Endothelial cell of umbilical vein (primary cell): ENCODE measurements around the gene SON. TPM values are rescaled to one million over a fixed set of nuclear protein-coding genes. Genes with fewer than 3 reads are reported as not detected.

Source experiments
- BruUV-seq: library from RNA; stranded (reverse); fragments of 400-500 nt; replicated peaks from 2 replicates; lab custom pipeline; 2021; lab: Mats Ljungman, UMichigan
- CTCF ChIA-PET: fragments of 300-600, 350-600 bp; sonication (Branson Sonifier 250); formaldehyde crosslinking; loops from one replicate; lab custom pipeline; 2021; ENCODE audit warnings: antibody characterized with exemption, inconsistent platforms; lab: Charles Lee
- POLR2A ChIA-PET: fragments of 300-600, 350-600 bp; sonication (Branson Sonifier 250); formaldehyde crosslinking; loops from one replicate; lab custom pipeline; 2021; ENCODE audit warnings: antibody characterized with exemption, inconsistent platforms; lab: Charles Lee
- DNase-seq: peaks from one replicate; pipeline ENCODE4 v3.0.0-alpha.2; 2011; ENCODE audit warnings: low read depth, low spot score
- FAIRE-seq: peaks from 2 replicates; lab custom pipeline; 2011; peaks lifted over from hg19 to GRCh38; lab: Jason Lieb, UNC
- H2AFZ ChIP-seq: 2 replicates; pipeline ENCODE4 v1.6.0; 2012; ENCODE audit warnings: low read depth, low read length, control low read depth, inconsistent platforms
- H3K27ac ChIP-seq: 2 replicates; pipeline ENCODE4 v1.5.1; 2011; ENCODE audit warnings: low read depth, mild to moderate bottlenecking, control low read depth, low read length, moderate library complexity; ENCODE audit not compliant: insufficient read depth
- H3K27me3 ChIP-seq, 2 experiments: 2 replicates each; pipeline versions ENCODE4 v1.6.0 to v1.6.1; 2011; ENCODE audit warnings: low read length in 2 of 2, mixed read lengths in 1 of 2; ENCODE audit not compliant: control insufficient read depth in 2 of 2, insufficient read depth in 2 of 2
- H3K36me3 ChIP-seq, 2 experiments: 2 replicates in 1 of 2; 3 replicates in 1 of 2; pipeline ENCODE4 v1.5.1; 2011; ENCODE audit warnings: low read length in 2 of 2, mild to moderate bottlenecking in 1 of 2, moderate library complexity in 1 of 2; ENCODE audit not compliant: control insufficient read depth in 2 of 2, insufficient read depth in 2 of 2; ENCODE audit errors: extremely low read depth in 1 of 2
- H3K4me1 ChIP-seq: 3 replicates; pipeline ENCODE4 v1.5.1; 2011; ENCODE audit warnings: mild to moderate bottlenecking, low read length; ENCODE audit not compliant: control insufficient read depth, insufficient read depth; ENCODE audit errors: extremely low read depth
- H3K4me2 ChIP-seq: 2 replicates; pipeline ENCODE4 v1.6.1; 2011; ENCODE audit warnings: low read length, control low read depth, mixed read lengths; ENCODE audit not compliant: insufficient read depth
- H3K4me3 ChIP-seq, 3 experiments: fragments of 200-600 bp in 1 of 3; sonication (generic), shearing (Covaris generic) in 1 of 3; replicated peaks in 1 of 3; 2 replicates each; pipeline ENCODE4 v1.5.1; 2011 to 2016; ENCODE audit warnings: control low read depth in 3 of 3, low read length in 3 of 3, mild to moderate bottlenecking in 2 of 3, inconsistent platforms in 1 of 3, low read depth in 1 of 3, moderate library complexity in 1 of 3; ENCODE audit not compliant: insufficient read depth in 1 of 3
- H3K79me2 ChIP-seq: 2 replicates; pipeline ENCODE4 v1.6.0; 2012; ENCODE audit warnings: low read length, inconsistent platforms; ENCODE audit not compliant: control insufficient read depth, insufficient read depth
- H3K9ac ChIP-seq: replicated peaks from 2 replicates; pipeline ENCODE3; 2011; ENCODE audit warnings: low read length, control low read depth; ENCODE audit not compliant: insufficient read depth; ENCODE audit errors: extremely low read depth
- H3K9me1 ChIP-seq: replicated peaks from 3 replicates; pipeline ENCODE4 v1.6.0; 2011; ENCODE audit warnings: mild to moderate bottlenecking, low read length; ENCODE audit not compliant: control insufficient read depth, insufficient read depth; ENCODE audit errors: extremely low read depth
- H3K9me3 ChIP-seq: replicated peaks from 2 replicates; pipeline ENCODE4 v1.5.1; 2012; ENCODE audit warnings: low read length, inconsistent platforms; ENCODE audit not compliant: control insufficient read depth, insufficient read depth
- H4K20me1 ChIP-seq: replicated peaks from 2 replicates; pipeline ENCODE3; 2011; ENCODE audit warnings: mild to moderate bottlenecking, low read length; ENCODE audit not compliant: control insufficient read depth, insufficient read depth; ENCODE audit errors: extremely low read depth
- EZH2 ChIP-seq: IDR thresholded peaks from 2 replicates; pipeline ENCODE4 v1.6.1; 2012; ENCODE audit warnings: borderline replicate concordance, low read depth, mild to moderate bottlenecking, moderate library complexity, low read length, inconsistent platforms; ENCODE audit not compliant: severe bottlenecking
- FOS ChIP-seq: IDR thresholded peaks from 2 replicates; pipeline ENCODE4 v1.6.1; 2011; ENCODE audit warnings: mild to moderate bottlenecking, low read length, moderate library complexity, borderline replicate concordance; ENCODE audit not compliant: insufficient read depth
- GATA2 ChIP-seq: IDR thresholded peaks from 2 replicates; pipeline ENCODE4 v1.7.0; 2011; ENCODE audit warnings: low read depth, mild to moderate bottlenecking, moderate library complexity, mixed read lengths, low read length; ENCODE audit not compliant: insufficient read length, insufficient read depth
- JUN ChIP-seq: IDR thresholded peaks from 2 replicates; pipeline ENCODE4 v1.6.1; 2011; ENCODE audit warnings: borderline replicate concordance, low read depth; ENCODE audit not compliant: insufficient read length, insufficient read depth
- MYC ChIP-seq: IDR thresholded peaks from one replicate; pipeline ENCODE4 v1.6.1; 2011; ENCODE audit warnings: mild to moderate bottlenecking, low read depth, low read length
- POLR2A ChIP-seq: IDR thresholded peaks from 2 replicates; pipeline ENCODE4 v1.6.1; 2012; ENCODE audit warnings: low read depth, mild to moderate bottlenecking, control low read depth, low read length
- POLR2AphosphoS5 ChIP-seq: IDR thresholded peaks from 2 replicates; pipeline ENCODE4 v1.6.1; 2012; ENCODE audit warnings: low read depth, mild to moderate bottlenecking, control low read depth, low read length, moderate library complexity; ENCODE audit not compliant: insufficient read depth
- dilution Hi-C: fragments of 300-500 bp; cut with MboI; formaldehyde crosslinking; loops from one replicate; pipeline ENCODE4 v1.15.0; 2019; ENCODE audit warnings: low sequenced_read_pairs; ENCODE audit not compliant: extremely low pct_ligation_motif_present
- intact Hi-C: fragments of 100-400 bp; cut with micrococcal nuclease; formaldehyde crosslinking; loops from one replicate; pipeline ENCODE4 v1.10.0; 2022
- polyA plus RNA-seq, 4 experiments: library from polyadenylated mRNA; depleted of rRNA in 3 of 4; stranded (reverse) in 3 of 4; unstranded in 1 of 4; fragments of >200 nt; gene quantifications; 2 replicates each; pipeline versions ENCODE4 v1.2.1 to v1.2.3, GENCODE V29; 2011 to 2012; ENCODE audit warnings: missing spikeins in 1 of 4
- total RNA-seq: library from RNA; stranded (reverse); gene quantifications from 2 replicates; pipeline ENCODE4 v1.2.3, GENCODE V29; 2021
- TF ChIP-seq, protein P1 (sequence below): IDR thresholded peaks from 2 replicates; pipeline ENCODE4 v1.6.1; 2011; ENCODE audit not compliant: insufficient read depth, insufficient read length
- TF ChIP-seq, protein P2 (sequence below), 2 donors: IDR thresholded peaks; 1 replicate in 1 of 2; 2 replicates in 1 of 2; pipeline ENCODE4 v1.5.1; 2011; ENCODE audit warnings: low read length in 2 of 2, mild to moderate bottlenecking in 2 of 2, moderate library complexity in 2 of 2, control low read depth in 1 of 2, inconsistent platforms in 1 of 2, low read depth in 1 of 2; ENCODE audit not compliant: insufficient read depth in 1 of 2; ENCODE audit errors: extremely low read depth in 1 of 2

The SON gene
- total and polyA plus RNA-seq, 2 donors (not counting 3 experiments of a cell fraction or from before 2014, with no cell fraction given), result 107 to 304 TPM

DNA sequence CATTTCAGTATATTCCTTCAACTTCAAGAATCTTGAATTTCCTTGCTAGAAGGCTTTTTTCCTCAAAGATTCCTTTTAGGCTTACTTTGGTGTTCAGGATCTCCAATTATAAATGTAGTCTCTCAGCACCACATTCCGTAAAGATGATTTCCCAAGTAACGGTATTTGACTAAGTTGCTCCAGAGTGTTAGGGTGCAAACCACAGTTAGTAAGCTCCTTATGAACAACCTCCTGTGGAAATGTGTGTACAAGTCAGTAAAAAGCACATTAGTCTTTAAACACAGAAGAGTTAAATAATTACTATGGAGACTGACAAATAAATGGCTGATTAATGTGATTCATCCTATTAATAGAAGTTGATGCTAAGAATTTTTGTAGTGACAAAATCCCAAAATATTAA, 35.4 kb downstream of the SON start:
- FAIRE-seq, result no peak
- DNase-seq, result no peak
- no peaks in the 10 kb centered on the region for H3K9me1 ChIP-seq
- H3K27me3 ChIP-seq, result no peaks in the 10 kb centered on the region
- H3K36me3 ChIP-seq, result peaks cover 5 to 28% of the 10 kb centered on the region in 2 experiments
- no TSS peak for BruUV-seq
- H2AFZ ChIP-seq, result no peak overlapping the region
- intact Hi-C loops (no loop called here), dilution Hi-C loops (no loop called here)
- H3K9me3 ChIP-seq, result no peaks in the 10 kb centered on the region
- CTCF ChIA-PET, result interaction anchor here (1.8 kb wide), 1 partner anchor 28 kb away, joined by 9 read pairs; no protein-coding TSS in a partner anchor
- H3K4me3 ChIP-seq, result no peak overlapping the region
- H3K27ac ChIP-seq, result no peak overlapping the region
- peaks cover 2% of the 10 kb centered on the region for H3K79me2 ChIP-seq
- H4K20me1 ChIP-seq, result peaks cover 3% of the 10 kb centered on the region
- POLR2A ChIA-PET, result no interaction called here
- H3K4me1 ChIP-seq, result peaks cover 10% of the 10 kb centered on the region
- H3K4me2 ChIP-seq, result no peak overlapping the region
- TF ChIP-seq POLR2A (no peak), EZH2 (no peak), POLR2AphosphoS5 (no peak), MYC (no peak), FOS (no peak), GATA2 (no peak), JUN (no peak)
- TF ChIP-seq, protein P1, sequence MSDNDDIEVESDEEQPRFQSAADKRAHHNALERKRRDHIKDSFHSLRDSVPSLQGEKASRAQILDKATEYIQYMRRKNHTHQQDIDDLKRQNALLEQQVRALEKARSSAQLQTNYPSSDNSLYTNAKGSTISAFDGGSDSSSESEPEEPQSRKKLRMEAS, result no peak
- TF ChIP-seq, protein P2, sequence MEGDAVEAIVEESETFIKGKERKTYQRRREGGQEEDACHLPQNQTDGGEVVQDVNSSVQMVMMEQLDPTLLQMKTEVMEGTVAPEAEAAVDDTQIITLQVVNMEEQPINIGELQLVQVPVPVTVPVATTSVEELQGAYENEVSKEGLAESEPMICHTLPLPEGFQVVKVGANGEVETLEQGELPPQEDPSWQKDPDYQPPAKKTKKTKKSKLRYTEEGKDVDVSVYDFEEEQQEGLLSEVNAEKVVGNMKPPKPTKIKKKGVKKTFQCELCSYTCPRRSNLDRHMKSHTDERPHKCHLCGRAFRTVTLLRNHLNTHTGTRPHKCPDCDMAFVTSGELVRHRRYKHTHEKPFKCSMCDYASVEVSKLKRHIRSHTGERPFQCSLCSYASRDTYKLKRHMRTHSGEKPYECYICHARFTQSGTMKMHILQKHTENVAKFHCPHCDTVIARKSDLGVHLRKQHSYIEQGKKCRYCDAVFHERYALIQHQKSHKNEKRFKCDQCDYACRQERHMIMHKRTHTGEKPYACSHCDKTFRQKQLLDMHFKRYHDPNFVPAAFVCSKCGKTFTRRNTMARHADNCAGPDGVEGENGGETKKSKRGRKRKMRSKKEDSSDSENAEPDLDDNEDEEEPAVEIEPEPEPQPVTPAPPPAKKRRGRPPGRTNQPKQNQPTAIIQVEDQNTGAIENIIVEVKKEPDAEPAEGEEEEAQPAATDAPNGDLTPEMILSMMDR (IDR thresholded peaks at IDR 0.05; ENCODE audit: extremely low read depth in 1 of 2, insufficient read depth in 1 of 2, low read depth in 1 of 2, low read length in 2 of 2), result no peak
- H3K9ac ChIP-seq, result no peak overlapping the region
